GM13976 (cell line): Measurements from ENCODE around the gene IQCB1.

Source experiments
- DNase-seq: peaks from one replicate; pipeline ENCODE4 v3.0.0; 2012; ENCODE audit warnings: low spot score
- in situ Hi-C: fragments of 300-500 bp; cut with MboI; formaldehyde crosslinking; loops from one replicate; pipeline ENCODE4 v1.12.0; 2022; ENCODE audit warnings: low sequenced_read_pairs, mixed read lengths, inconsistent platforms; ENCODE audit not compliant: unreplicated experiment
- TF ChIP-seq, protein P1 (sequence below): IDR thresholded peaks from 2 replicates; pipeline ENCODE4 v1.5.1; 2012; ENCODE audit warnings: borderline replicate concordance, mild to moderate bottlenecking; ENCODE audit not compliant: insufficient read depth; ENCODE audit errors: extremely low read depth, missing control alignments, control extremely low read depth

The IQCB1 gene

DNA sequence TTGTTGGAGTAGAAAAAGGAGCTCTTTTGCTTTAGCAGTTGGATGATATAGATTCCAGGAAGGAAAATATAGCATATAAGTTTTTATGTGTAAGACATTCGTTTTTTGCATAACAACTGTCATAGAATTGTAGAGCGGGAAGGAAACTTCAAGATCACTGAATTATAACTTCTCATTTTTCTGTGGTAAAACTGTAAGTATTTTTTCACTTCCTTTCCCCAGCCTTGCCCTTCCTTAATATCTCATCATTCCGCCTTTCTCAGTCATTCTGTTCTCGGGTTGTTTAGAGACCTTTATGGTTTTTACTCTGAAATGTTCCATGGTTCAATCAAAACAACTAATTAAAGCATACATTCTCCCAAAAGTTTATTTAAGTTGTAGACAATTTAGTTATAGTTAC lies 1.2 kb upstream of the IQCB1 start:
- TF ChIP-seq, protein P1, sequence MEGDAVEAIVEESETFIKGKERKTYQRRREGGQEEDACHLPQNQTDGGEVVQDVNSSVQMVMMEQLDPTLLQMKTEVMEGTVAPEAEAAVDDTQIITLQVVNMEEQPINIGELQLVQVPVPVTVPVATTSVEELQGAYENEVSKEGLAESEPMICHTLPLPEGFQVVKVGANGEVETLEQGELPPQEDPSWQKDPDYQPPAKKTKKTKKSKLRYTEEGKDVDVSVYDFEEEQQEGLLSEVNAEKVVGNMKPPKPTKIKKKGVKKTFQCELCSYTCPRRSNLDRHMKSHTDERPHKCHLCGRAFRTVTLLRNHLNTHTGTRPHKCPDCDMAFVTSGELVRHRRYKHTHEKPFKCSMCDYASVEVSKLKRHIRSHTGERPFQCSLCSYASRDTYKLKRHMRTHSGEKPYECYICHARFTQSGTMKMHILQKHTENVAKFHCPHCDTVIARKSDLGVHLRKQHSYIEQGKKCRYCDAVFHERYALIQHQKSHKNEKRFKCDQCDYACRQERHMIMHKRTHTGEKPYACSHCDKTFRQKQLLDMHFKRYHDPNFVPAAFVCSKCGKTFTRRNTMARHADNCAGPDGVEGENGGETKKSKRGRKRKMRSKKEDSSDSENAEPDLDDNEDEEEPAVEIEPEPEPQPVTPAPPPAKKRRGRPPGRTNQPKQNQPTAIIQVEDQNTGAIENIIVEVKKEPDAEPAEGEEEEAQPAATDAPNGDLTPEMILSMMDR, result no peak
- DNase-seq, result no peak
- in situ Hi-C loops, result no loop called here

DNA sequence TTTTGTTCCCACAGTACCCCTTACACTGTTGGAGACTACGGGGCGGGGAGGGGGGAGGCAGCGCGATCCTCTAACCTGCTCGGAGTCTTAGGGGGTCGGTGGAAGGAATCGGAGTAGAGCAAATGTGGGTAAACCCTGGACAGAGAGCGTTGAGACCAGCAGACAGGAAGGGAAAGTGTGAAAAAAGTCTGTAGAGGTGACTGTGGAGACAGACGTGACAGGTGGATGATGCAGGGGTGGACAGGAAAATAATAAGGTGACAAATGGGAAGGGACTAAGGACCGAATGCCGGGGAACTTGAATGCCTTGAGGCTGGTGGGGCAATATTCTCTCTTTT lies 573 bp upstream of the IQCB1 start:
- TF ChIP-seq, protein P1, result no peak
- DNase-seq, result peak; percentile 41
- in situ Hi-C loops, result no loop called here

DNA sequence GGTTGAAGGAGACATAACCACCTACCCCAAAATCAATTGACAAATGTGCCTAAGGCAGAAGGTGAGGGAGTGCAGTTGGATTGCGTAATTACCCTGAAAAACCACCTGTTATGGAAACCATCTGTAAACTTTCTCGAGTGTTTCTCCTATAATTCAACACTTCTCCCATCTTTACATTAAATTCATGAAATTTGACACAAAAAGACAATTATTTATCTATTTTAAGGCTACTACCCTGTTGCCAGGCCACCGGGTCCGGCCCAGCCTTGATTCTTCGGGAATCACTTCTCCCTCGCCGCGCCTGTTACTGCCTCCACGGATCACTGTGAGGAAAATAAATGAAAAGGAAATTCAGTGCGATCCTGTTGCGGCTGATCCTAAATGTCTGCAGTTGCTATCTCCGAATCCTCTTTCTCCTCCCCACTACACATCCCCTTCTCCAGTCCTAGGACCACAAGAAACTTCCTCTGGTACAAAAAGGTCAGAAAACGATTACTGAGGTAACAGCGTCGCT lies 646 bp downstream of the IQCB1 start:
- DNase-seq, result no peak
- TF ChIP-seq, protein P1, result no peak
- in situ Hi-C loops, result no loop called here

DNA sequence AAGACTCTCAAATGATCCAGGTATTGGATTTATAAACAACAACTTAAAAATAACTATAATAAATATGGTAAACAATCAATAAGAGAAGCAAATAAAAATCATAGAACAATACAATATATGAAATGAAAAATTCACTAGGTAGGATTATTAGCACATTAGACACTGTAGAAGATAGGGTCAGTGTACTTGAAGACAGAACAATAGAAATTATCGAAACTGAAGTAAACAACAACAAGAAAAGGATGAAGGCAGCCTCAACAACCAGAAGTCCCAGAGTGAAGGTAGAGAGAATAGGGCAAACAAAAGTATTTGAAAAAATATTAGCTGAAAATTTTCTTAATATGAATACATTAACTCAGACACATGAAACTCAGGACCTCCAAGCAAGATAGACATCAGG lies 11.9 kb downstream of the IQCB1 start:
- no peak for DNase-seq
- TF ChIP-seq, protein P1, result no peak
- in situ Hi-C loops, result no loop called here

DNA sequence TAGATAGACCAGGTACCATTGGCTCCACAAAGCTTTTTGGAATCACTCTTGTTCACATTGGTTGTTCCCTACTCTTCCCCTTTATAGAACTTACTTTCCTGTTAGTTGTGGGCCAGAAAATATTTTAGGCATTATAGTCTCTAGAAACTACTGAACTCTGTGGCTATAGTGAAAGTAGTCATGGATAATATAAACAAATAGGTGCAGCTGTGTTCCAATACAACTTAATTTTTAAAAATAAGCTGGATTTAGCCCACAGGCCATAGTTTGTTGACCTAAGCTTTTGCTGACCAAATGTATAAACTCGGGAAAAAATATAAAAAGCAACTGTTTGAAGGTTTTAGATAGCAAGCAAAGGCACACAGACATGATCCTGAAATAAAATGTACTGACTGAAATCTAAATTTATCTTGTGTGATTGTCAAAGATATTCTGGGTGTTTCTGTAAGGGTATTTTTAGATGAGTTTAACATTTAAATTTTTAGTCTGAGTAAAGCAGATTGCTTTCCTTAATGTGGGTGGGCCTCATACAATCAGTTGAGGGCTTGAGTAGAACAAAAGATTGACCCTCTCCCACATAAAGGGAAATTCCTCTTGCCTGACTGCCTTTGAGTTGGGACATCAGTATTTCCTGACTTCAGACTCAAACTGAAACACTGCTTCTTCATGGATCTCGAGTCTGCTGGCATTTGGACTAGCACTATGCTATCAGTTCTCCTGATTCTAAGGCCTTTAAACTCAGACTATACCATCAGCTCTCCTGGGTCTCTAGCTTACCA lies 13.2 kb downstream of the IQCB1 start:
- TF ChIP-seq, protein P1, result no peak
- no peak for DNase-seq
- in situ Hi-C loops, result no loop called here

DNA sequence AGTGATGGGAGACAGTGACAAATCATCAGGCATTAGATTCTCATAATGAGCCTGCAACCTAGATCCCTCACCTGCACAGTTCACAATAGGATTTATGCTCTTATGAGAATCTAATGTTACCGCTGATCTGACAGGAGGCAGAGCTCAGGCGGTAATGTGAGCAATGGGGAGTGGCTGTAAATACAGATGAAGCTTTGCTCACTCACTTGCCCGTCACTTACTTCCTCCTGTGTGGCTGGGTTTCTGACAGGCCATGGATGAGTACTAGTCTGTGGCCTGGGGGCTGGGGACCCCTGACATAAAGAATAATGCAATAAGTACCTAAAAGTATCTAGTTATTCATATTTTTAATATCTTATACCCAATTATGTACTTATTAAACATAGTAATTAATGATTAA lies 15.6 kb downstream of the IQCB1 start:
- TF ChIP-seq, protein P1, result no peak
- no peak for DNase-seq
- in situ Hi-C loops, result no loop called here
